ENCODE results near the gene MAP1LC3B2. TPM values are rescaled to one million over a fixed set of nuclear protein-coding genes. Genes with fewer than 3 reads are reported as not detected.

Gene MAP1LC3B2
- total RNA-seq, 1 donor from 2014 or later, result 4.1 TPM

GRCh38 chr12:116626153-116626552 is 67.0 kb downstream of the MAP1LC3B2 start:
- Mint-ChIP-seq H3K27me3 (ENCODE audit: low read depth) (peaks cover 2% of the 10 kb centered on the region), H3K4me3 (ENCODE audit: unreplicated experiment) (no peak overlapping the region), H3K27ac (ENCODE audit: unreplicated experiment) (no peak overlapping the region)

More at GRCh38 chr12:116626153-116626552, 67.0 kb downstream of the MAP1LC3B2 start:
- H3K9me3 Mint-ChIP-seq (ENCODE audit: low read depth), result peaks cover 8% of the 10 kb centered on the region
- no peaks in the 10 kb centered on the region for H3K36me3 Mint-ChIP-seq (ENCODE audit: low read depth)
- TF ChIP-seq, protein P1, sequence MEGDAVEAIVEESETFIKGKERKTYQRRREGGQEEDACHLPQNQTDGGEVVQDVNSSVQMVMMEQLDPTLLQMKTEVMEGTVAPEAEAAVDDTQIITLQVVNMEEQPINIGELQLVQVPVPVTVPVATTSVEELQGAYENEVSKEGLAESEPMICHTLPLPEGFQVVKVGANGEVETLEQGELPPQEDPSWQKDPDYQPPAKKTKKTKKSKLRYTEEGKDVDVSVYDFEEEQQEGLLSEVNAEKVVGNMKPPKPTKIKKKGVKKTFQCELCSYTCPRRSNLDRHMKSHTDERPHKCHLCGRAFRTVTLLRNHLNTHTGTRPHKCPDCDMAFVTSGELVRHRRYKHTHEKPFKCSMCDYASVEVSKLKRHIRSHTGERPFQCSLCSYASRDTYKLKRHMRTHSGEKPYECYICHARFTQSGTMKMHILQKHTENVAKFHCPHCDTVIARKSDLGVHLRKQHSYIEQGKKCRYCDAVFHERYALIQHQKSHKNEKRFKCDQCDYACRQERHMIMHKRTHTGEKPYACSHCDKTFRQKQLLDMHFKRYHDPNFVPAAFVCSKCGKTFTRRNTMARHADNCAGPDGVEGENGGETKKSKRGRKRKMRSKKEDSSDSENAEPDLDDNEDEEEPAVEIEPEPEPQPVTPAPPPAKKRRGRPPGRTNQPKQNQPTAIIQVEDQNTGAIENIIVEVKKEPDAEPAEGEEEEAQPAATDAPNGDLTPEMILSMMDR (IDR thresholded peaks at IDR 0.05), result no peak
- DNase-seq (ENCODE audit: low spot score), result no peak
- no peaks in the 10 kb centered on the region for H3K4me1 Mint-ChIP-seq (ENCODE audit: low read depth)

Other genes with a start within 250 kb of the MAP1LC3B2 start
- 31.4 to 37.3 TPM (median 35.5 TPM) in 3 replicates for gene SPRING1, start 178.7 kb downstream of the MAP1LC3B2 start, total RNA-seq
- gene RNFT2, start 178.9 kb downstream of the MAP1LC3B2 start, total RNA-seq, result 5.1 to 9.8 TPM (median 6.6 TPM) in 3 replicates